Panc1 (cell line): ENCODE measurements around the gene LSM14A.

Experiments used
- POLR2AphosphoS5 ChIP-seq: IDR thresholded peaks from 2 replicates; pipeline ENCODE4 v1.6.1; 2012; ENCODE audit warnings: mild to moderate bottlenecking, low read depth, low read length, moderate library complexity
- TF ChIP-seq, protein P1 (sequence below): fragments of 450-650 bp; IDR thresholded peaks from 2 replicates; pipeline ENCODE4 v1.5.1; 2017; ENCODE audit warnings: mild to moderate bottlenecking
- TF ChIP-seq, protein P2 (sequence below), 2 experiments: IDR thresholded peaks; 2 replicates each; pipeline ENCODE4 v1.6.1; 2011 to 2012; ENCODE audit warnings: low read depth in 2 of 2, control low read depth in 1 of 2, low read length in 1 of 2, mild to moderate bottlenecking in 1 of 2, moderate library complexity in 1 of 2; ENCODE audit not compliant: insufficient read depth in 1 of 2

DNA sequence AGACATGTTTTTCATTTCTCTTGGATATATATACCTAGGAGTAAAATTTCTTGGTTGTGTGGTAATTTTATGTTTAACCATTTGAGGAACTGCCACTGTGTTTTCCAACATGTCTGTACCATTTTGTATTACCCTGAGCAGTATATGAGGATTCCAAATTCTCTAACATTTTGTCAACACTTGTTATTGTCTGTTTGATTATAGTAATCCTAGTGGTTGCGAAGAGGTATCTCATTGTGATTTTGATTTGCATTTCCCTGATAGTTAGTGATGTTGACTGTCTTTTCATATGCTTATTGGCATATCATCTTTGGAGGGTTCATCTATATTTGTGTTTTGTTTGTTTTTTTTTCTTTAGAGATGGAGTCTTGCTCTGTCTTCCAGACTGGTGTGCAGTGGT lies 103.4 kb downstream of the LSM14A start:
- TF ChIP-seq, protein P1, sequence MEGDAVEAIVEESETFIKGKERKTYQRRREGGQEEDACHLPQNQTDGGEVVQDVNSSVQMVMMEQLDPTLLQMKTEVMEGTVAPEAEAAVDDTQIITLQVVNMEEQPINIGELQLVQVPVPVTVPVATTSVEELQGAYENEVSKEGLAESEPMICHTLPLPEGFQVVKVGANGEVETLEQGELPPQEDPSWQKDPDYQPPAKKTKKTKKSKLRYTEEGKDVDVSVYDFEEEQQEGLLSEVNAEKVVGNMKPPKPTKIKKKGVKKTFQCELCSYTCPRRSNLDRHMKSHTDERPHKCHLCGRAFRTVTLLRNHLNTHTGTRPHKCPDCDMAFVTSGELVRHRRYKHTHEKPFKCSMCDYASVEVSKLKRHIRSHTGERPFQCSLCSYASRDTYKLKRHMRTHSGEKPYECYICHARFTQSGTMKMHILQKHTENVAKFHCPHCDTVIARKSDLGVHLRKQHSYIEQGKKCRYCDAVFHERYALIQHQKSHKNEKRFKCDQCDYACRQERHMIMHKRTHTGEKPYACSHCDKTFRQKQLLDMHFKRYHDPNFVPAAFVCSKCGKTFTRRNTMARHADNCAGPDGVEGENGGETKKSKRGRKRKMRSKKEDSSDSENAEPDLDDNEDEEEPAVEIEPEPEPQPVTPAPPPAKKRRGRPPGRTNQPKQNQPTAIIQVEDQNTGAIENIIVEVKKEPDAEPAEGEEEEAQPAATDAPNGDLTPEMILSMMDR = no peak
- no peak for TF ChIP-seq POLR2AphosphoS5
- TF ChIP-seq, protein P2, sequence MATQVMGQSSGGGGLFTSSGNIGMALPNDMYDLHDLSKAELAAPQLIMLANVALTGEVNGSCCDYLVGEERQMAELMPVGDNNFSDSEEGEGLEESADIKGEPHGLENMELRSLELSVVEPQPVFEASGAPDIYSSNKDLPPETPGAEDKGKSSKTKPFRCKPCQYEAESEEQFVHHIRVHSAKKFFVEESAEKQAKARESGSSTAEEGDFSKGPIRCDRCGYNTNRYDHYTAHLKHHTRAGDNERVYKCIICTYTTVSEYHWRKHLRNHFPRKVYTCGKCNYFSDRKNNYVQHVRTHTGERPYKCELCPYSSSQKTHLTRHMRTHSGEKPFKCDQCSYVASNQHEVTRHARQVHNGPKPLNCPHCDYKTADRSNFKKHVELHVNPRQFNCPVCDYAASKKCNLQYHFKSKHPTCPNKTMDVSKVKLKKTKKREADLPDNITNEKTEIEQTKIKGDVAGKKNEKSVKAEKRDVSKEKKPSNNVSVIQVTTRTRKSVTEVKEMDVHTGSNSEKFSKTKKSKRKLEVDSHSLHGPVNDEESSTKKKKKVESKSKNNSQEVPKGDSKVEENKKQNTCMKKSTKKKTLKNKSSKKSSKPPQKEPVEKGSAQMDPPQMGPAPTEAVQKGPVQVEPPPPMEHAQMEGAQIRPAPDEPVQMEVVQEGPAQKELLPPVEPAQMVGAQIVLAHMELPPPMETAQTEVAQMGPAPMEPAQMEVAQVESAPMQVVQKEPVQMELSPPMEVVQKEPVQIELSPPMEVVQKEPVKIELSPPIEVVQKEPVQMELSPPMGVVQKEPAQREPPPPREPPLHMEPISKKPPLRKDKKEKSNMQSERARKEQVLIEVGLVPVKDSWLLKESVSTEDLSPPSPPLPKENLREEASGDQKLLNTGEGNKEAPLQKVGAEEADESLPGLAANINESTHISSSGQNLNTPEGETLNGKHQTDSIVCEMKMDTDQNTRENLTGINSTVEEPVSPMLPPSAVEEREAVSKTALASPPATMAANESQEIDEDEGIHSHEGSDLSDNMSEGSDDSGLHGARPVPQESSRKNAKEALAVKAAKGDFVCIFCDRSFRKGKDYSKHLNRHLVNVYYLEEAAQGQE (IDR thresholded peaks at IDR 0.05; ENCODE audit: insufficient read depth in 1 of 2, low read depth in 2 of 2, low read length in 1 of 2) = no peak
